Measurements from ENCODE around the gene SLC24A3.

SLC24A3 gene

GRCh38 chr20:19770375-19770774 lies 557.9 kb downstream of the SLC24A3 start:
- peaks cover under 1% of the 10 kb centered on the region for H3K27me3 ChIP-seq (ENCODE audit: insufficient read depth, low read length, poor library complexity, severe bottlenecking)
- no peak overlapping the region for H3K4me2 ChIP-seq (ENCODE audit: low read depth, low read length, poor library complexity, severe bottlenecking)
- no peaks in the 10 kb centered on the region for H3K79me2 ChIP-seq (ENCODE audit: insufficient read depth, low read length)
- H3K4me1 ChIP-seq (ENCODE audit: insufficient read depth, low read length, poor library complexity, severe bottlenecking), result no peaks in the 10 kb centered on the region
- H3K4me3 ChIP-seq (ENCODE audit: low read length, poor library complexity, severe bottlenecking), result no peak overlapping the region
- H3F3A ChIP-seq (ENCODE audit: low read depth), result no peaks in the 10 kb centered on the region
- no peak overlapping the region for H2AFZ ChIP-seq (ENCODE audit: low read length)
- no peaks in the 10 kb centered on the region for H4K20me1 ChIP-seq (ENCODE audit: insufficient read depth, low read length, poor library complexity, severe bottlenecking)
- no peaks in the 10 kb centered on the region for H3K36me3 ChIP-seq (ENCODE audit: insufficient read depth, low read length)
- H3K9me2 ChIP-seq (replicated peaks; ENCODE audit: low read depth, low read length), result no peaks in the 10 kb centered on the region
- H3K9me3 ChIP-seq (ENCODE audit: insufficient read depth, low read depth, low read length), result no peaks in the 10 kb centered on the region
- no peak for TF ChIP-seq CTCF (conservative IDR thresholded peaks at IDR 0.05; ENCODE audit: low read length)
- TF ChIP-seq EZH2phosphoT487 (IDR thresholded peaks at IDR 0.05; ENCODE audit: borderline replicate concordance), result no peak
- no peak overlapping the region for H3K9ac ChIP-seq (ENCODE audit: low read depth, low read length, poor library complexity, severe bottlenecking)

GRCh38 chr20:19771031-19771430 lies 558.6 kb downstream of the SLC24A3 start:
- Histone ChIP-seq H2AFZ (ENCODE audit: low read length) (no peak overlapping the region), H3K9ac (ENCODE audit: low read depth, low read length, poor library complexity, severe bottlenecking) (no peak overlapping the region), H3K4me1 (ENCODE audit: insufficient read depth, low read length, poor library complexity, severe bottlenecking) (no peaks in the 10 kb centered on the region), H3K36me3 (ENCODE audit: insufficient read depth, low read length) (no peaks in the 10 kb centered on the region), H3K4me2 (ENCODE audit: low read depth, low read length, poor library complexity, severe bottlenecking) (no peak overlapping the region), H3K79me2 (ENCODE audit: insufficient read depth, low read length) (no peaks in the 10 kb centered on the region), H3K9me3 (ENCODE audit: insufficient read depth, low read depth, low read length) (no peaks in the 10 kb centered on the region), H3F3A (ENCODE audit: low read depth) (no peaks in the 10 kb centered on the region), H3K9me2 (replicated peaks; ENCODE audit: low read depth, low read length) (no peaks in the 10 kb centered on the region), H3K4me3 (ENCODE audit: low read length, poor library complexity, severe bottlenecking) (no peak overlapping the region), H4K20me1 (ENCODE audit: insufficient read depth, low read length, poor library complexity, severe bottlenecking) (no peaks in the 10 kb centered on the region), H3K27me3 (ENCODE audit: insufficient read depth, low read length, poor library complexity, severe bottlenecking) (no peaks in the 10 kb centered on the region)
- TF ChIP-seq EZH2phosphoT487 (IDR thresholded peaks at IDR 0.05; ENCODE audit: borderline replicate concordance) (no peak), CTCF (conservative IDR thresholded peaks at IDR 0.05; ENCODE audit: low read length) (no peak)
